ENCODE measurements around the gene FBXO34. TPM values are rescaled to one million over a fixed set of nuclear protein-coding genes. Genes with fewer than 3 reads are reported as not detected.

FBXO34 gene
- total RNA-seq, 4 donors from 2014 or later, result 26.2 to 55.9 (median 40.7) TPM

- peaks cover 62 to 73% of the 10 kb centered on the region in 2 donors for H3K4me1 ChIP-seq
- intact Hi-C loops (cut with DNase I; ENCODE audit: low total_unique reads), result no loop called here
These were observed 31.9 kb downstream of the FBXO34 start for GRCh38 chr14:55303125-55303499.

GRCh38 chr14:55303691-55304145 lies 32.5 kb downstream of the FBXO34 start:
- TF ChIP-seq, protein P1, sequence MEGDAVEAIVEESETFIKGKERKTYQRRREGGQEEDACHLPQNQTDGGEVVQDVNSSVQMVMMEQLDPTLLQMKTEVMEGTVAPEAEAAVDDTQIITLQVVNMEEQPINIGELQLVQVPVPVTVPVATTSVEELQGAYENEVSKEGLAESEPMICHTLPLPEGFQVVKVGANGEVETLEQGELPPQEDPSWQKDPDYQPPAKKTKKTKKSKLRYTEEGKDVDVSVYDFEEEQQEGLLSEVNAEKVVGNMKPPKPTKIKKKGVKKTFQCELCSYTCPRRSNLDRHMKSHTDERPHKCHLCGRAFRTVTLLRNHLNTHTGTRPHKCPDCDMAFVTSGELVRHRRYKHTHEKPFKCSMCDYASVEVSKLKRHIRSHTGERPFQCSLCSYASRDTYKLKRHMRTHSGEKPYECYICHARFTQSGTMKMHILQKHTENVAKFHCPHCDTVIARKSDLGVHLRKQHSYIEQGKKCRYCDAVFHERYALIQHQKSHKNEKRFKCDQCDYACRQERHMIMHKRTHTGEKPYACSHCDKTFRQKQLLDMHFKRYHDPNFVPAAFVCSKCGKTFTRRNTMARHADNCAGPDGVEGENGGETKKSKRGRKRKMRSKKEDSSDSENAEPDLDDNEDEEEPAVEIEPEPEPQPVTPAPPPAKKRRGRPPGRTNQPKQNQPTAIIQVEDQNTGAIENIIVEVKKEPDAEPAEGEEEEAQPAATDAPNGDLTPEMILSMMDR (IDR thresholded peaks at IDR 0.05 in 4 of 5, conservative IDR thresholded peaks at IDR 0.05 in 1 of 5), result no peak
- TF ChIP-seq POLR2A (IDR thresholded peaks at IDR 0.05), result no peak

More at GRCh38 chr14:55303125-55303499, 31.9 kb downstream of the FBXO34 start:
- peak; percentile 77 to 83 for ATAC-seq
- Histone ChIP-seq H3K9me3 (no peaks in the 10 kb centered on the region), H3K4me3 (peak overlapping the region in 3 of 4 donors; percentile 8 to 16 (median 14)), H3K27me3 (no peaks in the 10 kb centered on the region), H3K36me3 (peaks cover 0 to 10% of the 10 kb centered on the region in 2 donors), H3K27ac (peak overlapping the region; percentile 85 to 93 (median 90))
- TF ChIP-seq, protein P1 (IDR thresholded peaks at IDR 0.05 in 4 of 5, conservative IDR thresholded peaks at IDR 0.05 in 1 of 5), result no peak
- no peak for TF ChIP-seq POLR2A (IDR thresholded peaks at IDR 0.05)
- in situ Hi-C loops (cut with MboI; ENCODE audit: low sequenced_read_pairs in 4 of 4), result no loop called here
- DNase-seq, result no peak

GRCh38 chr14:55306938-55307589 lies 35.8 kb downstream of the FBXO34 start:
- Histone ChIP-seq H3K27me3 (no peaks in the 10 kb centered on the region), H3K36me3 (no peaks in the 10 kb centered on the region), H3K4me3 (no peak overlapping the region), H3K9me3 (no peaks in the 10 kb centered on the region), H3K4me1 (peaks cover 70 to 79% of the 10 kb centered on the region in 2 donors), H3K27ac (peak overlapping the region in 3 of 4 donors; percentile 87 to 93 (median 93))
- intact Hi-C loops (cut with DNase I; ENCODE audit: low total_unique reads) (no loop called here), in situ Hi-C loops (cut with MboI; ENCODE audit: low sequenced_read_pairs in 4 of 4) (no loop called here)
- DNase-seq (no peak), ATAC-seq (no peak)
- TF ChIP-seq, protein P1 (IDR thresholded peaks at IDR 0.05 in 4 of 5, conservative IDR thresholded peaks at IDR 0.05 in 1 of 5), result no peak
- no peak for TF ChIP-seq POLR2A (IDR thresholded peaks at IDR 0.05)

More at GRCh38 chr14:55303691-55304145, 32.5 kb downstream of the FBXO34 start:
- no peak for DNase-seq
- Histone ChIP-seq H3K4me3 (no peak overlapping the region), H3K27ac (peak overlapping the region; percentile 85 to 93 (median 90)), H3K27me3 (no peaks in the 10 kb centered on the region), H3K36me3 (peaks cover 0 to 4% of the 10 kb centered on the region in 2 donors), H3K9me3 (no peaks in the 10 kb centered on the region), H3K4me1 (peaks cover 67 to 77% of the 10 kb centered on the region in 2 donors)
- in situ Hi-C loops (cut with MboI; ENCODE audit: low sequenced_read_pairs in 4 of 4) (no loop called here), intact Hi-C loops (cut with DNase I; ENCODE audit: low total_unique reads) (no loop called here)
- no peak for ATAC-seq

DNA sequence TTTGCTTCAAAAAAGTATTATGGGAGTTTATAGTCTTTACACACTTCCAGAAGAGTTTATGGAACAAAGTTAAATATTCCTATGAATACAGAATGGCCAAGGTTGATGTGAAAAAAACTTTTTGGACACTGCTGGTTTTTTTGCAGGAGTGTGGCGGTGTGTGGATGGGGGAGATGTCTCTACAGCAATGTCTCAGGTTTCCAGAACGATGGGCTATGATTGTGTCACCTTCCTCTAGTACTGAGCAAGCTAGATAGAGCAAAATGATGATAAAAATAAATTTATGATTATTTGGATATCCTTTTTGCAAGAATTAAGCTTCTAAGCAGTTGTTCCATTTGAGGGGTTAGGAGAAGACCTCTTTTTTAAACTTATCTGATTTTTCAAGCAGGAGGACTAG lies 37.9 kb downstream of the FBXO34 start:
- intact Hi-C loops (cut with DNase I; ENCODE audit: low total_unique reads), result no loop called here
- Histone ChIP-seq H3K36me3 (no peaks in the 10 kb centered on the region), H3K9me3 (no peaks in the 10 kb centered on the region), H3K4me1 (peaks cover 50 to 59% of the 10 kb centered on the region in 2 donors), H3K4me3 (no peak overlapping the region), H3K27me3 (no peaks in the 10 kb centered on the region), H3K27ac (peak overlapping the region in 2 of 4 donors; percentile 24 to 93)
- in situ Hi-C loops (cut with MboI; ENCODE audit: low sequenced_read_pairs in 4 of 4), result no loop called here
- peak in 1 of 2 donors; percentile 63 for ATAC-seq
- DNase-seq, result no peak
- TF ChIP-seq, protein P1 (IDR thresholded peaks at IDR 0.05 in 4 of 5, conservative IDR thresholded peaks at IDR 0.05 in 1 of 5), result no peak
- TF ChIP-seq POLR2A (IDR thresholded peaks at IDR 0.05), result no peak
